ENCODE results near the gene ZNF45. TPM values are rescaled to one million over a fixed set of nuclear protein-coding genes. Genes with fewer than 3 reads are reported as not detected.
"Not testable (repeated sequence)": the region's sequence is repeated elsewhere in the genome, so short reads cannot be mapped to it uniquely, and the experiment has no call there.

Gene ZNF45
- total RNA-seq, 1 donor from 2014 or later: 13.1 TPM

- no peak for DNase-seq (ENCODE audit: low spot score)
- Histone ChIP-seq H3K4me1 (no peaks in the 10 kb centered on the region), H3K79me2 (ENCODE audit: low read depth) (no peaks in the 10 kb centered on the region), H3K4me3 (no peak within 1 kb of the TSS), H3K9ac (no peak within 1 kb of the TSS), H3K27me3 (no peaks in the 10 kb centered on the region), H2AFZ (replicated peaks) (no peak within 1 kb of the TSS), H4K20me1 (ENCODE audit: low read depth) (no peaks in the 10 kb centered on the region), H3F3A (ENCODE audit: low read depth) (no peaks in the 10 kb centered on the region), H3K27ac (no peak within 1 kb of the TSS), H3K4me2 (no peak within 1 kb of the TSS), H3K9me3 (ENCODE audit: low read depth) (peaks cover 35% of the 10 kb centered on the region), H3K36me3 (peaks cover 2% of the 10 kb centered on the region)
- H3K27ac Mint-ChIP-seq: no peak within 1 kb of the TSS
- H3K36me3 Mint-ChIP-seq: peaks cover 4% of the 10 kb centered on the region
- peaks cover 51% of the 10 kb centered on the region for H3K9me3 Mint-ChIP-seq
- TF ChIP-seq EZH2 (IDR thresholded peaks at IDR 0.05) (no peak), CTCF (IDR thresholded peaks at IDR 0.05) (no peak), EZH2phosphoT487 (IDR thresholded peaks at IDR 0.05) (no peak)
- H3K4me3 Mint-ChIP-seq: no peak within 1 kb of the TSS
- no peaks in the 10 kb centered on the region for H3K4me1 Mint-ChIP-seq
- peaks cover 2% of the 10 kb centered on the region for H3K27me3 Mint-ChIP-seq (ENCODE audit: insufficient read depth, low read depth)
Observed at GRCh38 chr19:43883864-43884263, 51.2 kb downstream of the ZNF45 start, which contains the start of gene ZNF404. Gene ZNF404 (minus strand): TSS chr19:43883964.

GRCh38 chr19:43880483-43880882 is 54.6 kb downstream of the ZNF45 start:
- Mint-ChIP-seq H3K36me3 (peaks cover 4% of the 10 kb centered on the region), H3K4me3 (no peak overlapping the region), H3K4me1 (no peaks in the 10 kb centered on the region), H3K9me3 (peaks cover 55% of the 10 kb centered on the region), H3K27me3 (ENCODE audit: insufficient read depth, low read depth) (peaks cover 2% of the 10 kb centered on the region), H3K27ac (no peak overlapping the region)
- TF ChIP-seq CTCF (IDR thresholded peaks at IDR 0.05): no peak
- TF ChIP-seq EZH2 (IDR thresholded peaks at IDR 0.05): no peak
- H2AFZ ChIP-seq (replicated peaks): no peak overlapping the region
- H3K4me2 ChIP-seq: no peak overlapping the region
- H3K4me1 ChIP-seq: no peaks in the 10 kb centered on the region
- no peak overlapping the region for H3K4me3 ChIP-seq
- H4K20me1 ChIP-seq (ENCODE audit: low read depth): no peaks in the 10 kb centered on the region
- H3F3A ChIP-seq (ENCODE audit: low read depth): no peaks in the 10 kb centered on the region
- peaks cover 4% of the 10 kb centered on the region for H3K36me3 ChIP-seq
- H3K9me3 ChIP-seq (ENCODE audit: low read depth): peaks cover 40% of the 10 kb centered on the region
- no peak for DNase-seq (ENCODE audit: low spot score)
- no peaks in the 10 kb centered on the region for H3K79me2 ChIP-seq (ENCODE audit: low read depth)
- H3K27ac ChIP-seq: no peak overlapping the region
- H3K27me3 ChIP-seq: no peaks in the 10 kb centered on the region
- H3K9ac ChIP-seq: no peak overlapping the region

- H3K4me1 ChIP-seq: no peaks in the 10 kb centered on the region
- H3K4me3 ChIP-seq: no peak overlapping the region
- H3K79me2 ChIP-seq (ENCODE audit: low read depth): no peaks in the 10 kb centered on the region
- Mint-ChIP-seq H3K27ac (no peak overlapping the region), H3K9me3 (peaks cover 52% of the 10 kb centered on the region), H3K27me3 (ENCODE audit: insufficient read depth, low read depth) (no peaks in the 10 kb centered on the region), H3K36me3 (no peaks in the 10 kb centered on the region), H3K4me1 (no peaks in the 10 kb centered on the region), H3K4me3 (no peak overlapping the region)
- no peak for DNase-seq (ENCODE audit: low spot score)
- no peaks in the 10 kb centered on the region for H3K36me3 ChIP-seq
- H3K4me2 ChIP-seq: no peak overlapping the region
- H3F3A ChIP-seq (ENCODE audit: low read depth): no peaks in the 10 kb centered on the region
- no peak overlapping the region for H2AFZ ChIP-seq (replicated peaks)
- H3K9ac ChIP-seq: no peak overlapping the region
- H3K27me3 ChIP-seq: no peaks in the 10 kb centered on the region
- H4K20me1 ChIP-seq (ENCODE audit: low read depth): no peaks in the 10 kb centered on the region
- H3K27ac ChIP-seq: no peak overlapping the region
- no peak for TF ChIP-seq EZH2phosphoT487 (IDR thresholded peaks at IDR 0.05)
- no peak for TF ChIP-seq EZH2 (IDR thresholded peaks at IDR 0.05)
- TF ChIP-seq CTCF (IDR thresholded peaks at IDR 0.05): no peak
- H3K9me3 ChIP-seq (ENCODE audit: low read depth): peaks cover 71% of the 10 kb centered on the region
Observed at GRCh38 chr19:43872547-43873336, 62.3 kb downstream of the ZNF45 start.

- not testable (repeated sequence) for H4K20me1 ChIP-seq (ENCODE audit: low read depth); H2AFZ ChIP-seq (replicated peaks); DNase-seq (ENCODE audit: low spot score); H3K4me3 ChIP-seq; H3K9ac ChIP-seq; H3K27ac ChIP-seq; H3K27ac Mint-ChIP-seq; H3K4me1 ChIP-seq; H3K4me2 ChIP-seq; H3K27me3 Mint-ChIP-seq (ENCODE audit: insufficient read depth, low read depth); H3K27me3 ChIP-seq; H3K36me3 Mint-ChIP-seq; H3K36me3 ChIP-seq; H3F3A ChIP-seq (ENCODE audit: low read depth); H3K4me1 Mint-ChIP-seq; H3K4me3 Mint-ChIP-seq; H3K79me2 ChIP-seq (ENCODE audit: low read depth)
- H3K9me3 ChIP-seq (ENCODE audit: low read depth): peaks cover 43% of the 10 kb centered on the region
- H3K9me3 Mint-ChIP-seq: peaks cover 35% of the 10 kb centered on the region
Observed at GRCh38 chr19:43866923-43867322, 68.2 kb downstream of the ZNF45 start.

Measured in neural progenitor cell (in vitro differentiated cells).